LNCaP clone FGC (cell line): Measurements from ENCODE around the gene SLC36A1.
"Not testable (repeated sequence)": the region's sequence is repeated elsewhere in the genome, so short reads cannot be mapped to it uniquely, and the experiment has no call there.

Experiments
- DNase-seq: peaks from one replicate; pipeline ENCODE4 v3.0.0-alpha.2; 2011; ENCODE audit warnings: low read depth
- H3K4me3 ChIP-seq: 2 replicates; pipeline ENCODE4 v1.5.1; 2011; ENCODE audit warnings: mild to moderate bottlenecking, low read depth, low read length, control low read depth
- CTCF ChIP-seq: IDR thresholded peaks from 2 replicates; pipeline ENCODE4 v1.5.1; 2012; ENCODE audit warnings: mild to moderate bottlenecking; ENCODE audit not compliant: control insufficient read depth, insufficient read depth; ENCODE audit errors: extremely low read depth

SLC36A1 gene

GRCh38 chr5:151417712-151418111 is 29.7 kb upstream of the SLC36A1 start:
- DNase-seq = no peak
- H3K4me3 ChIP-seq = no peak overlapping the region
- TF ChIP-seq CTCF = no peak

- no peak overlapping the region for H3K4me3 ChIP-seq
- no peak for DNase-seq
- no peak for TF ChIP-seq CTCF
Observed at GRCh38 chr5:151420127-151420526, 27.3 kb upstream of the SLC36A1 start.

GRCh38 chr5:151424892-151425523 is 22.4 kb upstream of the SLC36A1 start:
- no peak for DNase-seq
- TF ChIP-seq CTCF = no peak
- H3K4me3 ChIP-seq = no peak overlapping the region

GRCh38 chr5:151426347-151426746 is 21.1 kb upstream of the SLC36A1 start:
- not testable (repeated sequence) for H3K4me3 ChIP-seq

GRCh38 chr5:151427258-151427657 is 20.1 kb upstream of the SLC36A1 start:
- no peak for DNase-seq
- no peak overlapping the region for H3K4me3 ChIP-seq
- TF ChIP-seq CTCF = no peak

More at GRCh38 chr5:151426347-151426746, 21.1 kb upstream of the SLC36A1 start:
- DNase-seq = not testable (repeated sequence)

GRCh38 chr5:151430731-151431130 is 16.7 kb upstream of the SLC36A1 start:
- no peak for TF ChIP-seq CTCF
- no peak overlapping the region for H3K4me3 ChIP-seq
- DNase-seq = no peak

- TF ChIP-seq CTCF = no peak
- DNase-seq = no peak
- no peak overlapping the region for H3K4me3 ChIP-seq
Observed at GRCh38 chr5:151431666-151432065, 15.7 kb upstream of the SLC36A1 start.

- TF ChIP-seq CTCF = no peak
- DNase-seq = no peak
- no peak overlapping the region for H3K4me3 ChIP-seq
Observed at GRCh38 chr5:151432210-151432609, 15.2 kb upstream of the SLC36A1 start.
